GM12892 (cell line): ENCODE results near the gene HCRT.

ENCODE experiments used
- POLR2A ChIP-seq: IDR thresholded peaks from 2 replicates; pipeline ENCODE4 v1.6.1; 2011; ENCODE audit warnings: low read depth, low read length, control low read depth
- POLR2AphosphoS5 ChIP-seq: IDR thresholded peaks from 2 replicates; pipeline ENCODE4 v1.6.1; 2011; ENCODE audit warnings: low read depth, low read length, control low read depth

DNA sequence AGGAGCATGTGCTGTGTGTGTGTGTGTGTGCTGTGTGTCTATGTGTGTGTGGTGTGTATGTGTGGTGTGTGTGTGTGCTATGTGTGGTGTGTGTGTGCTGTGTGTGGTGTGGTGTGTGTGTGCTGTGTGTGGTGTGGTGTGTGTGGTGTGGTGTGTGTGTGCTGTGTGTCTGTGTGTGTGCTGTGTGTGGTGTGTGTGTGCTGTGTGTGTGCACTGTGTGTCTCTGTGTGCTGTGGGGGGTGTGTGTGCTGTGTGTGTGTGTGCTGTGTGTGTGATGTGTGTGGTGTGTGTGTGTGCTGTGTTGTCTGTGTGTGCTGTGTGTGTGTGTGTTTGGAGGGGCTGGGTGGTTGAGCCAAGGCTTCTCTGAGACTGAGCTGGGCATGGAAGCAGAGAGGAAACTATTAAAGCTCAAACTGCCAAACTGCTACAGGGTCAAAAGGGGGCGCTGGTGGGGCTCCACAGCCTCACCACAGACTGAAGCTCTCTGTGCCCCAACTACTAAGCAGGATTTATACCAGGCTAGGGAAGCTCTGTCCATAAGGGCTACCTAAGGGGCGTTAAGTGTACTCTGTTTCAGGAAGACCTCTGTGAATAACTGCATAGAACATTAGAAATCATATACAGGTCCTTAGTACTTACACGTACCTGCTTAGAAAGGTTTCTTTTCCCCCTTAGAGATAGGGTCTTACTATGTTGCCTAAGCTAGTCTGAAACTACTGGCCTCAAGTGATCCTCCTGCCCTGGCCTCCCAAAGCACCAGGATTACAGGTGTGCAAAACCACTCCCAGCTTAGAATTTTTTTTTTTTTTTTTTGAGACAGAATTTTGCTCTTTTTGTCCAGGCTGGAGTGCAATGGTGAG is 36.9 kb upstream of the HCRT start:
- TF ChIP-seq POLR2A (no peak), POLR2AphosphoS5 (no peak)
